Measurements from ENCODE around the gene GALNTL6. TPM values are rescaled to one million over a fixed set of nuclear protein-coding genes. Genes with fewer than 3 reads are reported as not detected.

The GALNTL6 gene
- total and polyA plus RNA-seq, 2 donors (not counting 1 experiment from before 2014, with no cell fraction given): not detected

GRCh38 chr4:171929477-171929876 lies 116.3 kb downstream of the GALNTL6 start:
- no peaks in the 10 kb centered on the region for H3K79me2 ChIP-seq (ENCODE audit: control insufficient read depth, insufficient read depth, low read length)
- TF ChIP-seq, protein P1, sequence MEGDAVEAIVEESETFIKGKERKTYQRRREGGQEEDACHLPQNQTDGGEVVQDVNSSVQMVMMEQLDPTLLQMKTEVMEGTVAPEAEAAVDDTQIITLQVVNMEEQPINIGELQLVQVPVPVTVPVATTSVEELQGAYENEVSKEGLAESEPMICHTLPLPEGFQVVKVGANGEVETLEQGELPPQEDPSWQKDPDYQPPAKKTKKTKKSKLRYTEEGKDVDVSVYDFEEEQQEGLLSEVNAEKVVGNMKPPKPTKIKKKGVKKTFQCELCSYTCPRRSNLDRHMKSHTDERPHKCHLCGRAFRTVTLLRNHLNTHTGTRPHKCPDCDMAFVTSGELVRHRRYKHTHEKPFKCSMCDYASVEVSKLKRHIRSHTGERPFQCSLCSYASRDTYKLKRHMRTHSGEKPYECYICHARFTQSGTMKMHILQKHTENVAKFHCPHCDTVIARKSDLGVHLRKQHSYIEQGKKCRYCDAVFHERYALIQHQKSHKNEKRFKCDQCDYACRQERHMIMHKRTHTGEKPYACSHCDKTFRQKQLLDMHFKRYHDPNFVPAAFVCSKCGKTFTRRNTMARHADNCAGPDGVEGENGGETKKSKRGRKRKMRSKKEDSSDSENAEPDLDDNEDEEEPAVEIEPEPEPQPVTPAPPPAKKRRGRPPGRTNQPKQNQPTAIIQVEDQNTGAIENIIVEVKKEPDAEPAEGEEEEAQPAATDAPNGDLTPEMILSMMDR (conservative IDR thresholded peaks at IDR 0.05 in 1 of 2, IDR thresholded peaks at IDR 0.05 in 1 of 2; ENCODE audit: low read depth in 1 of 2, low read length in 2 of 2): no peak
- TF ChIP-seq EZH2 (IDR thresholded peaks at IDR 0.05; ENCODE audit: low read length, missing control alignments): no peak
- no peak overlapping the region for H2AFZ ChIP-seq (ENCODE audit: low read length)
- no peaks in the 10 kb centered on the region for H3K36me3 ChIP-seq (ENCODE audit: control insufficient read depth, insufficient read depth, low read length)
- no peak for DNase-seq (ENCODE audit: low read depth in 2 of 2)
- no peaks in the 10 kb centered on the region for H3K27me3 ChIP-seq (ENCODE audit: control insufficient read depth, insufficient read depth, low read length)
- no peak overlapping the region for H3K4me2 ChIP-seq (ENCODE audit: extremely low read depth, insufficient read depth, low read length)
- H3K9ac ChIP-seq (ENCODE audit: insufficient read depth, low read length): no peak overlapping the region
- H3K27ac ChIP-seq (ENCODE audit: insufficient read depth, low read length): no peak overlapping the region
- no peaks in the 10 kb centered on the region for H3K4me1 ChIP-seq (ENCODE audit: control insufficient read depth, extremely low read depth, insufficient read depth, low read length)
- no peaks in the 10 kb centered on the region for H4K20me1 ChIP-seq (ENCODE audit: control insufficient read depth, extremely low read depth, insufficient read depth, low read length)
- no peaks in the 10 kb centered on the region for H3K9me3 ChIP-seq (ENCODE audit: control insufficient read depth, insufficient read depth, low read depth, low read length)
- H3K4me3 ChIP-seq (replicated peaks in 1 of 4; ENCODE audit: control extremely low read depth in 1 of 4, insufficient read depth in 1 of 4, low read depth in 3 of 4, low read length in 4 of 4): no peak overlapping the region

GRCh38 chr4:171929907-171930306 lies 116.7 kb downstream of the GALNTL6 start:
- H3K27me3 ChIP-seq (ENCODE audit: control insufficient read depth, insufficient read depth, low read length): no peaks in the 10 kb centered on the region
- no peak overlapping the region for H3K27ac ChIP-seq (ENCODE audit: insufficient read depth, low read length)
- H3K79me2 ChIP-seq (ENCODE audit: control insufficient read depth, insufficient read depth, low read length): no peaks in the 10 kb centered on the region
- no peak overlapping the region for H2AFZ ChIP-seq (ENCODE audit: low read length)
- H3K9me3 ChIP-seq (ENCODE audit: control insufficient read depth, insufficient read depth, low read depth, low read length): no peaks in the 10 kb centered on the region
- H3K4me1 ChIP-seq (ENCODE audit: control insufficient read depth, extremely low read depth, insufficient read depth, low read length): no peaks in the 10 kb centered on the region
- H3K4me3 ChIP-seq (replicated peaks in 1 of 4; ENCODE audit: control extremely low read depth in 1 of 4, insufficient read depth in 1 of 4, low read depth in 3 of 4, low read length in 4 of 4): no peak overlapping the region
- no peak overlapping the region for H3K9ac ChIP-seq (ENCODE audit: insufficient read depth, low read length)
- DNase-seq (ENCODE audit: low read depth in 2 of 2): no peak
- no peaks in the 10 kb centered on the region for H3K36me3 ChIP-seq (ENCODE audit: control insufficient read depth, insufficient read depth, low read length)
- H3K4me2 ChIP-seq (ENCODE audit: extremely low read depth, insufficient read depth, low read length): no peak overlapping the region
- H4K20me1 ChIP-seq (ENCODE audit: control insufficient read depth, extremely low read depth, insufficient read depth, low read length): no peaks in the 10 kb centered on the region
- TF ChIP-seq, protein P1 (conservative IDR thresholded peaks at IDR 0.05 in 1 of 2, IDR thresholded peaks at IDR 0.05 in 1 of 2; ENCODE audit: low read depth in 1 of 2, low read length in 2 of 2): no peak
- TF ChIP-seq EZH2 (IDR thresholded peaks at IDR 0.05; ENCODE audit: low read length, missing control alignments): no peak

- H3K9ac ChIP-seq (ENCODE audit: insufficient read depth, low read length): no peak overlapping the region
- no peak overlapping the region for H3K4me3 ChIP-seq (replicated peaks in 1 of 4; ENCODE audit: control extremely low read depth in 1 of 4, insufficient read depth in 1 of 4, low read depth in 3 of 4, low read length in 4 of 4)
- no peaks in the 10 kb centered on the region for H3K79me2 ChIP-seq (ENCODE audit: control insufficient read depth, insufficient read depth, low read length)
- no peaks in the 10 kb centered on the region for H3K36me3 ChIP-seq (ENCODE audit: control insufficient read depth, insufficient read depth, low read length)
- no peak overlapping the region for H3K27ac ChIP-seq (ENCODE audit: insufficient read depth, low read length)
- no peaks in the 10 kb centered on the region for H3K27me3 ChIP-seq (ENCODE audit: control insufficient read depth, insufficient read depth, low read length)
- TF ChIP-seq, protein P1 (conservative IDR thresholded peaks at IDR 0.05 in 1 of 2, IDR thresholded peaks at IDR 0.05 in 1 of 2; ENCODE audit: low read depth in 1 of 2, low read length in 2 of 2): no peak
- TF ChIP-seq EZH2 (IDR thresholded peaks at IDR 0.05; ENCODE audit: low read length, missing control alignments): no peak
- no peak for DNase-seq (ENCODE audit: low read depth in 2 of 2)
- H3K4me1 ChIP-seq (ENCODE audit: control insufficient read depth, extremely low read depth, insufficient read depth, low read length): no peaks in the 10 kb centered on the region
- H3K9me3 ChIP-seq (ENCODE audit: control insufficient read depth, insufficient read depth, low read depth, low read length): no peaks in the 10 kb centered on the region
- H4K20me1 ChIP-seq (ENCODE audit: control insufficient read depth, extremely low read depth, insufficient read depth, low read length): no peaks in the 10 kb centered on the region
- no peak overlapping the region for H3K4me2 ChIP-seq (ENCODE audit: extremely low read depth, insufficient read depth, low read length)
- no peak overlapping the region for H2AFZ ChIP-seq (ENCODE audit: low read length)
These were observed 119.0 kb downstream of the GALNTL6 start for GRCh38 chr4:171932238-171932637.
